Measurements from ENCODE around the gene IPMK. TPM values are rescaled to one million over a fixed set of nuclear protein-coding genes. Genes with fewer than 3 reads are reported as not detected.

IPMK gene
- total RNA-seq, 1 donor from 2014 or later, result 14.3 TPM

DNA sequence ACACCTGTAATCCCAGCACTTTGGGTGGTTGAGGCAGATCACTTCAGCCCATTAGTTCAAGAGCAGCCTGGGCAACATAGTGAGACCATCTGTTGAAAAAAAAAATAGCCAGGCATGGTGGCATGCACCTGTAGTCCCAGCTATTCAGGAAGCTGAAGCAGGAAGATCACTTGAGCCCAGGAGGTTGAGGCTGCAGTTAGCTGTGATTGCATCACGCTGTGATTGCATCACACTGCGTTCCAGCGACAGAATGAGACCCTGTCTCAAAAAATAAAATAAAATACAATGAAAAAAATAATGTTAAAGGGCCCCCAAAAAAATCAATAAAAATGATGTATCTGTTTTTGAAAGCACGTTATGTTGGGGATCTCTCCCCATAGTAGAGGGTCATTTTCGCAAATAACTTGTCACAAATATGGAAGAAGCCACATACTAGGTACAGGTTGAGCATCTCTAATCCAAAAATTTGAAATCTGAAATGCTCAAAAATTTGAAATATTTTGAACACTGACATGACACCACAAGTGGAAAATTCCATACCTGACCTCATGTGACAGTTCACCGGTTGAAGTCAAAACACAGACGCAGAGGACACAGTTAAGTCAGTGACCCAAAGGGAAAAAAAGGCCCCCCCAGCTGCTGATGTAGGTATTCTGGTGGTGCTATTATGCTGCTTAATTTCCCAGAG is 10.7 kb upstream of the IPMK start:
- Mint-ChIP-seq H3K4me1 (peaks cover 9% of the 10 kb centered on the region), H3K36me3 (peaks cover 6% of the 10 kb centered on the region), H3K9me3 (no peaks in the 10 kb centered on the region), H3K27me3 (ENCODE audit: insufficient read depth, low read depth) (no peaks in the 10 kb centered on the region), H3K4me3 (no peak overlapping the region), H3K27ac (no peak overlapping the region)
- Histone ChIP-seq H3K9ac (no peak overlapping the region), H3K9me3 (ENCODE audit: low read depth) (no peaks in the 10 kb centered on the region), H3K4me1 (peaks cover 6% of the 10 kb centered on the region), H3K4me3 (no peak overlapping the region), H3K4me2 (no peak overlapping the region), H3K27ac (no peak overlapping the region), H3K36me3 (no peaks in the 10 kb centered on the region), H3K27me3 (no peaks in the 10 kb centered on the region), H3F3A (ENCODE audit: low read depth) (no peaks in the 10 kb centered on the region), H3K79me2 (ENCODE audit: low read depth) (peaks cover 6% of the 10 kb centered on the region), H2AFZ (replicated peaks) (no peak overlapping the region), H4K20me1 (ENCODE audit: low read depth) (no peaks in the 10 kb centered on the region)
- TF ChIP-seq, protein P1, sequence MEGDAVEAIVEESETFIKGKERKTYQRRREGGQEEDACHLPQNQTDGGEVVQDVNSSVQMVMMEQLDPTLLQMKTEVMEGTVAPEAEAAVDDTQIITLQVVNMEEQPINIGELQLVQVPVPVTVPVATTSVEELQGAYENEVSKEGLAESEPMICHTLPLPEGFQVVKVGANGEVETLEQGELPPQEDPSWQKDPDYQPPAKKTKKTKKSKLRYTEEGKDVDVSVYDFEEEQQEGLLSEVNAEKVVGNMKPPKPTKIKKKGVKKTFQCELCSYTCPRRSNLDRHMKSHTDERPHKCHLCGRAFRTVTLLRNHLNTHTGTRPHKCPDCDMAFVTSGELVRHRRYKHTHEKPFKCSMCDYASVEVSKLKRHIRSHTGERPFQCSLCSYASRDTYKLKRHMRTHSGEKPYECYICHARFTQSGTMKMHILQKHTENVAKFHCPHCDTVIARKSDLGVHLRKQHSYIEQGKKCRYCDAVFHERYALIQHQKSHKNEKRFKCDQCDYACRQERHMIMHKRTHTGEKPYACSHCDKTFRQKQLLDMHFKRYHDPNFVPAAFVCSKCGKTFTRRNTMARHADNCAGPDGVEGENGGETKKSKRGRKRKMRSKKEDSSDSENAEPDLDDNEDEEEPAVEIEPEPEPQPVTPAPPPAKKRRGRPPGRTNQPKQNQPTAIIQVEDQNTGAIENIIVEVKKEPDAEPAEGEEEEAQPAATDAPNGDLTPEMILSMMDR (IDR thresholded peaks at IDR 0.05), result no peak
- TF ChIP-seq EZH2 (IDR thresholded peaks at IDR 0.05) (no peak), EZH2phosphoT487 (IDR thresholded peaks at IDR 0.05) (no peak)
- no peak for DNase-seq (ENCODE audit: low spot score)

DNA sequence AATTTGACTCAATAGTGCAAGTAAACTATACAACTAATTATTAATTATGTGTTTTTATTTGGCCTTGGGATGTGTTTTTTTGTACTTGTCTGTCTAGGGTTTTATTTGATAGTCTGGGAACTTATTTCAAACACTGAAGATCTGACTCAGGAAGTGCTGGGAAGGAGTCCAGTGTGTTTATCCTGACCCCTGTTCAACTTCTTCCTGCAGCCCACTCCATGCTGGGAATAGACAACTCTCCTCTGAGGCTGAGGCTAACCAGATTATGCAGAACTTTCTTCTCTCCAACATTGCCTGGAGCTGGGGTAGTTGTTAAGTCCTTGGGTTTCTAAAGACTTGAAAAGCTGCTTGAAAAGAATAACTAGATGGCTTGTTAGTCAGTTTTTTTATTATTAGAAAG is 8.2 kb upstream of the IPMK start:
- TF ChIP-seq EZH2phosphoT487 (IDR thresholded peaks at IDR 0.05), result no peak
- TF ChIP-seq, protein P1 (IDR thresholded peaks at IDR 0.05), result no peak
- TF ChIP-seq EZH2 (IDR thresholded peaks at IDR 0.05), result no peak
- Histone ChIP-seq H3K4me1 (peaks cover 6% of the 10 kb centered on the region), H3K27ac (no peak overlapping the region), H3K4me2 (no peak overlapping the region), H3K9ac (no peak overlapping the region), H3F3A (ENCODE audit: low read depth) (no peaks in the 10 kb centered on the region), H3K79me2 (ENCODE audit: low read depth) (peaks cover 28% of the 10 kb centered on the region), H2AFZ (replicated peaks) (no peak overlapping the region), H4K20me1 (ENCODE audit: low read depth) (no peaks in the 10 kb centered on the region), H3K36me3 (no peaks in the 10 kb centered on the region), H3K4me3 (no peak overlapping the region), H3K27me3 (no peaks in the 10 kb centered on the region), H3K9me3 (ENCODE audit: low read depth) (no peaks in the 10 kb centered on the region)
- Mint-ChIP-seq H3K9me3 (no peaks in the 10 kb centered on the region), H3K27ac (no peak overlapping the region), H3K27me3 (ENCODE audit: insufficient read depth, low read depth) (no peaks in the 10 kb centered on the region), H3K4me1 (peaks cover 11% of the 10 kb centered on the region), H3K4me3 (no peak overlapping the region), H3K36me3 (peaks cover 9% of the 10 kb centered on the region)
- DNase-seq (ENCODE audit: low spot score), result peak; percentile 24

DNA sequence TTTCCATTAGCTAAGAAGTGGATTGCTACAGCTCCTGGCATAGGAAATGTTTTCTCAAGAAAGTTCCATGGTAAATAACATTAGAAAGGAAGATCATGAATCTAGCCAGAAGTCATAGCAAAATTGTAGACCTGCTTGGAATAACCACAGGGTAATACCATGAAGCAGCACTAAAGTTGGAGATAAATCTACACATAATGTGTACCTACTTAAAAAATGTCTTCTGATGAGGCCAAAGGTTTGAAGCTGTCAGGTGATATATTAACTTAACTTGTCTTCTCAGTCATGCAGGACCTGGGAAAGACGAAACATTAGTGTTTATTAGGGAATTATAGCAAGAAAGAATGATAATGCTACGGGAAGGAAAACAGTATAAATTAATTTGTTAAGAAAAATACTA is 7.6 kb upstream of the IPMK start:
- H3K27me3 ChIP-seq, result no peaks in the 10 kb centered on the region
- peaks cover 9% of the 10 kb centered on the region for H3K36me3 Mint-ChIP-seq
- H3K9me3 ChIP-seq (ENCODE audit: low read depth), result no peaks in the 10 kb centered on the region
- no peak overlapping the region for H3K4me2 ChIP-seq
- no peaks in the 10 kb centered on the region for H3K27me3 Mint-ChIP-seq (ENCODE audit: insufficient read depth, low read depth)
- no peaks in the 10 kb centered on the region for H3K9me3 Mint-ChIP-seq
- DNase-seq (ENCODE audit: low spot score), result no peak
- H3K27ac ChIP-seq, result no peak overlapping the region
- peaks cover 8% of the 10 kb centered on the region for H3K4me1 ChIP-seq
- H3K9ac ChIP-seq, result no peak overlapping the region
- no peak overlapping the region for H3K4me3 ChIP-seq
- no peak overlapping the region for H3K27ac Mint-ChIP-seq
- H2AFZ ChIP-seq (replicated peaks), result no peak overlapping the region
- no peaks in the 10 kb centered on the region for H3K36me3 ChIP-seq
- H3K79me2 ChIP-seq (ENCODE audit: low read depth), result peaks cover 35% of the 10 kb centered on the region
- H3K4me1 Mint-ChIP-seq, result peaks cover 17% of the 10 kb centered on the region
- H3F3A ChIP-seq (ENCODE audit: low read depth), result no peaks in the 10 kb centered on the region
- no peak overlapping the region for H3K4me3 Mint-ChIP-seq
- H4K20me1 ChIP-seq (ENCODE audit: low read depth), result no peaks in the 10 kb centered on the region
- TF ChIP-seq EZH2phosphoT487 (IDR thresholded peaks at IDR 0.05) (no peak), EZH2 (IDR thresholded peaks at IDR 0.05) (no peak)
- TF ChIP-seq, protein P1 (IDR thresholded peaks at IDR 0.05), result no peak
